Measurements from ENCODE around the gene DNMBP.

The DNMBP gene

DNA sequence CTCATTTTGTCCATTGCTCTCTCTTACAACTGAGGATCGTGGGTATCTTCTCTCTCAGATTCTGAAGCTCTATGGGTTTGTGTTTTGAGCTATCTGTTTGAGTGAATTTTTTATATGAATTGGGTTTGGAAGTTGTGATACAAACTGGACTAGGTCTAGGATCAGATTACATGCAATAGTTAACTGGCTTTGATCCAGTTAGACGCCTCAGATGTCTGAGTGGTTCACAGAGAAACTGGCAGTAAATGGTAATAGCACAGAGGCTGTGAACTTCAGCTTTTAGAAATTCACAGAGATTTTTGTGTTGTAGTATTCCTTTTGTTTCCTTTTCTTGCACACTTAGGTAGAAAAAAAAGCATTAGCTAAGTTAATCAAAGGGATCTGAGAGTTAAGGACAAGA lies 12.7 kb upstream of the DNMBP start:
- no peak for TF ChIP-seq POLR2AphosphoS5 (IDR thresholded peaks at IDR 0.05; ENCODE audit: low read depth, low read length)
- TF ChIP-seq FOXP2 (optimal IDR thresholded peaks at IDR 0.05; ENCODE audit: borderline replicate concordance, extremely low read depth, extremely low read length, insufficient read depth), result no peak
- no peak for TF ChIP-seq REST (IDR thresholded peaks at IDR 0.05; ENCODE audit: insufficient read depth in 1 of 2, low read depth in 2 of 2, low read length in 2 of 2)
- TF ChIP-seq SIN3A (IDR thresholded peaks at IDR 0.05; ENCODE audit: borderline replicate concordance, insufficient read depth, low read length), result no peak
- TF ChIP-seq TAF1 (IDR thresholded peaks at IDR 0.05; ENCODE audit: borderline replicate concordance, insufficient read depth, low read length), result no peak

DNA sequence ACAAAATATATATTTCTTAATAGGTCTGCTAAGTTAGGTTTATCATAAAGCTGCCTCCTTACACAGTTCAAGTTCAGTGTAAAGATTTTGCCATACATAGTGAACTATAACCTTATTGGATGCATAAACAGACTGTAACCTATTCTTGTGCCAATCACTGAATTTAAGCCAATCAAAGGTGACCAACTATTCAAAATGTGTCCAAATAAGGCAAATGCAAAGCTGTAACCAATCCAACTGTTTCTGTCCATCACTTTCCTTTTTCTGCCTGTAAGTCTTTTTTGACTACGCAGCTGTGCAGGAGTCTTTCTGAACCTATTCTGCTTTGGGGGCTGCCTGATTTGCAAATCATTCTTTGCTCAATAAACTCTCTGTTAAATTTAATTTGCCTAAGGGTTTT lies 11.6 kb upstream of the DNMBP start:
- TF ChIP-seq SIN3A (IDR thresholded peaks at IDR 0.05; ENCODE audit: borderline replicate concordance, insufficient read depth, low read length) (no peak), REST (IDR thresholded peaks at IDR 0.05; ENCODE audit: insufficient read depth in 1 of 2, low read depth in 2 of 2, low read length in 2 of 2) (no peak), FOXP2 (optimal IDR thresholded peaks at IDR 0.05; ENCODE audit: borderline replicate concordance, extremely low read depth, extremely low read length, insufficient read depth) (no peak), POLR2AphosphoS5 (IDR thresholded peaks at IDR 0.05; ENCODE audit: low read depth, low read length) (no peak), TAF1 (IDR thresholded peaks at IDR 0.05; ENCODE audit: borderline replicate concordance, insufficient read depth, low read length) (no peak)

- TF ChIP-seq TAF1 (IDR thresholded peaks at IDR 0.05; ENCODE audit: borderline replicate concordance, insufficient read depth, low read length) (no peak), SIN3A (IDR thresholded peaks at IDR 0.05; ENCODE audit: borderline replicate concordance, insufficient read depth, low read length) (no peak), FOXP2 (optimal IDR thresholded peaks at IDR 0.05; ENCODE audit: borderline replicate concordance, extremely low read depth, extremely low read length, insufficient read depth) (no peak), POLR2AphosphoS5 (IDR thresholded peaks at IDR 0.05; ENCODE audit: low read depth, low read length) (no peak), REST (IDR thresholded peaks at IDR 0.05; ENCODE audit: insufficient read depth in 1 of 2, low read depth in 2 of 2, low read length in 2 of 2) (no peak)
Measured at GRCh38 chr10:100020886-100021253, 11.1 kb upstream of the DNMBP start.

GRCh38 chr10:100020142-100020885 lies 10.6 kb upstream of the DNMBP start:
- TF ChIP-seq POLR2AphosphoS5 (IDR thresholded peaks at IDR 0.05; ENCODE audit: low read depth, low read length), result no peak
- TF ChIP-seq TAF1 (IDR thresholded peaks at IDR 0.05; ENCODE audit: borderline replicate concordance, insufficient read depth, low read length), result no peak
- TF ChIP-seq FOXP2 (optimal IDR thresholded peaks at IDR 0.05; ENCODE audit: borderline replicate concordance, extremely low read depth, extremely low read length, insufficient read depth), result no peak
- TF ChIP-seq REST (IDR thresholded peaks at IDR 0.05; ENCODE audit: insufficient read depth in 1 of 2, low read depth in 2 of 2, low read length in 2 of 2), result no peak
- no peak for TF ChIP-seq SIN3A (IDR thresholded peaks at IDR 0.05; ENCODE audit: borderline replicate concordance, insufficient read depth, low read length)

All from PFSK-1 (cell line).